NCI-H2107 treated with DMSO at 0.1 percent for 48 hours (cell line): Measurements from ENCODE around the gene MYO5B.
"Not testable (repeated sequence)": the region's sequence is repeated elsewhere in the genome, so short reads cannot be mapped to it uniquely, and the experiment has no call there.

ENCODE experiments used
- DNase-seq: peaks from one replicate; lab custom pipeline; 2025; ENCODE audit not compliant: unreplicated experiment; lab: John Stamatoyannopoulos, UW

Gene MYO5B

GRCh38 chr18:49842656-49843055 is 352.3 kb downstream of the MYO5B start:
- DNase-seq: no peak

GRCh38 chr18:49841236-49842217 is 353.4 kb downstream of the MYO5B start:
- peak; percentile 46 for DNase-seq

- DNase-seq: no peak
Observed at GRCh38 chr18:49839012-49839411, 355.9 kb downstream of the MYO5B start.

GRCh38 chr18:49838381-49838780 is 356.6 kb downstream of the MYO5B start:
- no peak for DNase-seq

- no peak for DNase-seq
Observed at GRCh38 chr18:49837889-49838288, 357.1 kb downstream of the MYO5B start.

- not testable (repeated sequence) for DNase-seq
Observed at GRCh38 chr18:49837316-49837835, 357.6 kb downstream of the MYO5B start.

GRCh38 chr18:49835405-49835804 is 359.5 kb downstream of the MYO5B start:
- DNase-seq: no peak

GRCh38 chr18:49834258-49834657 is 360.7 kb downstream of the MYO5B start:
- no peak for DNase-seq

- DNase-seq: no peak
Observed at GRCh38 chr18:49833814-49834213, 361.1 kb downstream of the MYO5B start.

GRCh38 chr18:49832221-49832647 is 362.7 kb downstream of the MYO5B start:
- no peak for DNase-seq

- DNase-seq: no peak
Observed at GRCh38 chr18:49827996-49828395, 367.0 kb downstream of the MYO5B start.

GRCh38 chr18:49819823-49820671 is 374.9 kb downstream of the MYO5B start:
- no peak for DNase-seq

GRCh38 chr18:49819071-49819662 is 375.8 kb downstream of the MYO5B start:
- DNase-seq: no peak

- no peak for DNase-seq
Observed at GRCh38 chr18:49817947-49818346, 377.0 kb downstream of the MYO5B start.

GRCh38 chr18:49815927-49816326 is 379.0 kb downstream of the MYO5B start:
- DNase-seq: no peak

- no peak for DNase-seq
Observed at GRCh38 chr18:49814147-49814499, 380.8 kb downstream of the MYO5B start.

GRCh38 chr18:49813319-49814146 is 381.4 kb downstream of the MYO5B start, which contains the start of gene ACAA2:
ACAA2 (minus strand) TSS chr18:49813533; CDS start chr18:49813484, 49 bp downstream.
- DNase-seq: peak; percentile 79

GRCh38 chr18:49813069-49813318 is 382.0 kb downstream of the MYO5B start:
- DNase-seq: no peak

- peak; percentile 56 for DNase-seq
Observed at GRCh38 chr18:49812286-49813068, 382.5 kb downstream of the MYO5B start.
